Measurements from ENCODE around the gene EIF4ENIF1. TPM values are rescaled to one million over a fixed set of nuclear protein-coding genes. Genes with fewer than 3 reads are reported as not detected.

Gene EIF4ENIF1
- total and polyA plus RNA-seq, 2 experiments from 2014 or later = 10.8 to 13.4 TPM

DNA sequence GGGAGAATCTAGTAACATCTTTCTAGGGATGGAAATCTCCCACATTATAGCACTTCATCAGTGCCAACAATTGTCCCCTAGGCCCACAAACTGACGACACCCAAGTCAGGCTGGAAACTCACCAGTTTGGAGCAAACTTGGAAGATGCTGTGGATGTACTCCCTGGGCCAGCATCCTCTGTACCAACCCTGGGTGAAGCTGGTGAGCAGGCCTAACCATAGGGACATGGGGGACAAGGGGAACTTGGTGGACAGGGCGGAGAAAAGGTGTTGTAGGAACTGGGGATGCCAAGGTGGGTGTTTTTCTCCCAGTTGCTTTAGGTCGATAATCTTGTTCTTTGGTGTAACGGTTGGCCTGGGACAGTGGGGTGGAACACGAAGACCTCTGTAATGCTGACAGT is 48.0 kb downstream of the EIF4ENIF1 start (continued):
- TF ChIP-seq, protein P1, sequence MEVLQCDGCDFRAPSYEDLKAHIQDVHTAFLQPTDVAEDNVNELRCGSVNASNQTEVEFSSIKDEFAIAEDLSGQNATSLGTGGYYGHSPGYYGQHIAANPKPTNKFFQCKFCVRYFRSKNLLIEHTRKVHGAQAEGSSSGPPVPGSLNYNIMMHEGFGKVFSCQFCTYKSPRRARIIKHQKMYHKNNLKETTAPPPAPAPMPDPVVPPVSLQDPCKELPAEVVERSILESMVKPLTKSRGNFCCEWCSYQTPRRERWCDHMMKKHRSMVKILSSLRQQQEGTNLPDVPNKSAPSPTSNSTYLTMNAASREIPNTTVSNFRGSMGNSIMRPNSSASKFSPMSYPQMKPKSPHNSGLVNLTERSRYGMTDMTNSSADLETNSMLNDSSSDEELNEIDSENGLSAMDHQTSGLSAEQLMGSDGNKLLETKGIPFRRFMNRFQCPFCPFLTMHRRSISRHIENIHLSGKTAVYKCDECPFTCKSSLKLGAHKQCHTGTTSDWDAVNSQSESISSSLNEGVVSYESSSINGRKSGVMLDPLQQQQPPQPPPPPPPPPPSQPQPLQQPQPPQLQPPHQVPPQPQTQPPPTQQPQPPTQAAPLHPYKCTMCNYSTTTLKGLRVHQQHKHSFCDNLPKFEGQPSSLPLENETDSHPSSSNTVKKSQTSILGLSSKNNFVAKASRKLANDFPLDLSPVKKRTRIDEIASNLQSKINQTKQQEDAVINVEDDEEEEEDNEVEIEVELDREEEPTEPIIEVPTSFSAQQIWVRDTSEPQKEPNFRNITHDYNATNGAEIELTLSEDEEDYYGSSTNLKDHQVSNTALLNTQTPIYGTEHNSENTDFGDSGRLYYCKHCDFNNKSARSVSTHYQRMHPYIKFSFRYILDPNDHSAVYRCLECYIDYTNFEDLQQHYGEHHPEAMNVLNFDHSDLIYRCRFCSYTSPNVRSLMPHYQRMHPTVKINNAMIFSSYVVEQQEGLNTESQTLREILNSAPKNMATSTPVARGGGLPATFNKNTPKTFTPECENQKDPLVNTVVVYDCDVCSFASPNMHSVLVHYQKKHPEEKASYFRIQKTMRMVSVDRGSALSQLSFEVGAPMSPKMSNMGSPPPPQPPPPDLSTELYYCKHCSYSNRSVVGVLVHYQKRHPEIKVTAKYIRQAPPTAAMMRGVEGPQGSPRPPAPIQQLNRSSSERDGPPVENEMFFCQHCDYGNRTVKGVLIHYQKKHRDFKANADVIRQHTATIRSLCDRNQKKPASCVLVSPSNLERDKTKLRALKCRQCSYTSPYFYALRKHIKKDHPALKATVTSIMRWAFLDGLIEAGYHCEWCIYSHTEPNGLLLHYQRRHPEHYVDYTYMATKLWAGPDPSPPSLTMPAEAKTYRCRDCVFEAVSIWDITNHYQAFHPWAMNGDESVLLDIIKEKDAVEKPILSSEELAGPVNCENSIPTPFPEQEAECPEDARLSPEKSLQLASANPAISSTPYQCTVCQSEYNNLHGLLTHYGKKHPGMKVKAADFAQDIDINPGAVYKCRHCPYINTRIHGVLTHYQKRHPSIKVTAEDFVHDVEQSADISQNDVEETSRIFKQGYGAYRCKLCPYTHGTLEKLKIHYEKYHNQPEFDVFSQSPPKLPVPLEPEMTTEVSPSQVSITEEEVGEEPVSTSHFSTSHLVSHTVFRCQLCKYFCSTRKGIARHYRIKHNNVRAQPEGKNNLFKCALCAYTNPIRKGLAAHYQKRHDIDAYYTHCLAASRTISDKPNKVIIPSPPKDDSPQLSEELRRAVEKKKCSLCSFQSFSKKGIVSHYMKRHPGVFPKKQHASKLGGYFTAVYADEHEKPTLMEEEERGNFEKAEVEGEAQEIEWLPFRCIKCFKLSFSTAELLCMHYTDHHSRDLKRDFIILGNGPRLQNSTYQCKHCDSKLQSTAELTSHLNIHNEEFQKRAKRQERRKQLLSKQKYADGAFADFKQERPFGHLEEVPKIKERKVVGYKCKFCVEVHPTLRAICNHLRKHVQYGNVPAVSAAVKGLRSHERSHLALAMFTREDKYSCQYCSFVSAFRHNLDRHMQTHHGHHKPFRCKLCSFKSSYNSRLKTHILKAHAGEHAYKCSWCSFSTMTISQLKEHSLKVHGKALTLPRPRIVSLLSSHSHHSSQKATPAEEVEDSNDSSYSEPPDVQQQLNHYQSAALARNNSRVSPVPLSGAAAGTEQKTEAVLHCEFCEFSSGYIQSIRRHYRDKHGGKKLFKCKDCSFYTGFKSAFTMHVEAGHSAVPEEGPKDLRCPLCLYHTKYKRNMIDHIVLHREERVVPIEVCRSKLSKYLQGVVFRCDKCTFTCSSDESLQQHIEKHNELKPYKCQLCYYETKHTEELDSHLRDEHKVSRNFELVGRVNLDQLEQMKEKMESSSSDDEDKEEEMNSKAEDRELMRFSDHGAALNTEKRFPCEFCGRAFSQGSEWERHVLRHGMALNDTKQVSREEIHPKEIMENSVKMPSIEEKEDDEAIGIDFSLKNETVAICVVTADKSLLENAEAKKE (CRISPR knock-in tag; IDR thresholded peaks at IDR 0.05) = no peak
- TF ChIP-seq POLR2AphosphoS5 (IDR thresholded peaks at IDR 0.05; ENCODE audit: low read depth) (no peak), JUNB (IDR thresholded peaks at IDR 0.05; ENCODE audit: unreplicated experiment) (no peak), EZH2 (IDR thresholded peaks at IDR 0.05; ENCODE audit: low read depth, unreplicated experiment) (no peak), REST (IDR thresholded peaks at IDR 0.05; ENCODE audit: unreplicated experiment) (no peak)
- TF ChIP-seq, protein P2, sequence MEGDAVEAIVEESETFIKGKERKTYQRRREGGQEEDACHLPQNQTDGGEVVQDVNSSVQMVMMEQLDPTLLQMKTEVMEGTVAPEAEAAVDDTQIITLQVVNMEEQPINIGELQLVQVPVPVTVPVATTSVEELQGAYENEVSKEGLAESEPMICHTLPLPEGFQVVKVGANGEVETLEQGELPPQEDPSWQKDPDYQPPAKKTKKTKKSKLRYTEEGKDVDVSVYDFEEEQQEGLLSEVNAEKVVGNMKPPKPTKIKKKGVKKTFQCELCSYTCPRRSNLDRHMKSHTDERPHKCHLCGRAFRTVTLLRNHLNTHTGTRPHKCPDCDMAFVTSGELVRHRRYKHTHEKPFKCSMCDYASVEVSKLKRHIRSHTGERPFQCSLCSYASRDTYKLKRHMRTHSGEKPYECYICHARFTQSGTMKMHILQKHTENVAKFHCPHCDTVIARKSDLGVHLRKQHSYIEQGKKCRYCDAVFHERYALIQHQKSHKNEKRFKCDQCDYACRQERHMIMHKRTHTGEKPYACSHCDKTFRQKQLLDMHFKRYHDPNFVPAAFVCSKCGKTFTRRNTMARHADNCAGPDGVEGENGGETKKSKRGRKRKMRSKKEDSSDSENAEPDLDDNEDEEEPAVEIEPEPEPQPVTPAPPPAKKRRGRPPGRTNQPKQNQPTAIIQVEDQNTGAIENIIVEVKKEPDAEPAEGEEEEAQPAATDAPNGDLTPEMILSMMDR (conservative IDR thresholded peaks at IDR 0.05; ENCODE audit: low read depth in 2 of 2) = no peak
